Amniotic epithelial cell (primary cell): Measurements from ENCODE around the gene CCNK.

ENCODE experiments used
- DNase-seq: peaks from one replicate; pipeline ENCODE4 v3.0.0-alpha.2; 2010; ENCODE audit warnings: low read depth

The CCNK gene

DNA sequence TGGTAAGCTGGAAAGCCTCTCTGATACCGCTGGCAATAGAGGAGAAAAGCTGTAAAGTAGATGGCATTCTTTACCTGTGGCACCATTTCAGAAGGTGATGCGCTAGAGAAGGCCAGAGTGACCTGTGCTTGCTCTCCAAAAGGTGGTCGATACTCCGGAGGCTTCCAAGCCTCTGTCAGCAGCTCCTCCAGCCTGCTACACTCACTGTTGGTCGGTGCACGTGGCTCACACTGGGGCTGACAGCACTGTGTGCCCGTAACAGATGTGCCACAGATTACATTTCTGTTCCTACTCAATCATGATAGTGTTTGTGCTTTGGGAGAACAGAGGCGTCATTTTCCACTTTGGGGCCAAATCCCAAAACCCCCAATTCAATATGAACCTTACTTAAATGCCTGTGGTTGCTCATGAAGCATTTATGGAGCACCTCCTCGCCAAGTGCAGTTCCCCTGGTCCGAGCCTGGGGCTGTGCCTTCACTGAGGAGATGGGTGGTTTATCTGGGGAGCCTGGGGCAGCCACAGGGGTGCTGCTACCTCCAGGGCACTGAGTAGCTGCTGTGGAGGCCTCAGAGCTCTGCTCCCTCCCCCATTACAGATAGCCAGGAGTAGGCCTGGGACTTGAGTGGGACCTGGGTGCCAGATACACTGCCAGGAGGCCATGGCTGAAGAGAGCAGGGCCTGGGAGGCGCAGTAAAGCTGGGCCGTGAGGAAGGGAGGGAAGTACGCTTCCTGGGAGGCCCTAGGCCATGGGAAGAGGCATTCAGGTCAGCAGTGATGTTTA lies 26.8 kb downstream of the CCNK start:
- no peak for DNase-seq

DNA sequence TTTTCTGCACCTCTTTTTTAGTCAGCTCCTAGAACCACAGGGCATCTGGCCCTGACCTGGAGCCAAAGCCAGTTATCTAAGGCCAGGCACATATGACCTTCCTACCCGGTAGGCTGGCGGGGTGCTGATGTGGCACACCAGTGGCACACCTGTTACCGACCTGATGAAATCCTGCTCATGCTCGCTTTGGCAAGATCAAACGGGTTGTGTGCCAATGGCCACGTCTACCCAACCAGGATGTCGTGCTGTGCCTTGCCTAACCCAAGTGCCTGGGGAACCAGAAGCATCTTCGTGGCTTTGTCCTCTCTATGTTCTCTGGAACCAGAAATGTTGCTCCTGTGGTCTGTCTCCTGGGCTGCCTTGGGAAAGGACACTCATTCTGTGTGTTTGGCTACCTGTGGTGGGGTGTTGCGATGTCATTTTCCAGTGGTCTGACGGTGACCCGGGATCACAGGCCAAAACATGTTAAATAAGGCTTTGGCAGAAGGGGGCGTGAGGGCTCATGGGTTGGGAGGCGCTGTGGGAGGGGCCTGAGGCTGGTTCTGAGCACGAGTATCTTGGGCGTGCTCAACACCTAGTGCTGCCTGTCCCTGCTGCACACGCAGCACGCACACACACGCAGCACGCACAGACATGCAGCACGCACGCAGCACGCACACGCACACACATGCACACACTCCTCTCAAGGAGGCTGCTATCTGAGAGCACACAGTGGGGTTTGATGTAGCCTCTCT lies 27.9 kb downstream of the CCNK start:
- DNase-seq: no peak

DNA sequence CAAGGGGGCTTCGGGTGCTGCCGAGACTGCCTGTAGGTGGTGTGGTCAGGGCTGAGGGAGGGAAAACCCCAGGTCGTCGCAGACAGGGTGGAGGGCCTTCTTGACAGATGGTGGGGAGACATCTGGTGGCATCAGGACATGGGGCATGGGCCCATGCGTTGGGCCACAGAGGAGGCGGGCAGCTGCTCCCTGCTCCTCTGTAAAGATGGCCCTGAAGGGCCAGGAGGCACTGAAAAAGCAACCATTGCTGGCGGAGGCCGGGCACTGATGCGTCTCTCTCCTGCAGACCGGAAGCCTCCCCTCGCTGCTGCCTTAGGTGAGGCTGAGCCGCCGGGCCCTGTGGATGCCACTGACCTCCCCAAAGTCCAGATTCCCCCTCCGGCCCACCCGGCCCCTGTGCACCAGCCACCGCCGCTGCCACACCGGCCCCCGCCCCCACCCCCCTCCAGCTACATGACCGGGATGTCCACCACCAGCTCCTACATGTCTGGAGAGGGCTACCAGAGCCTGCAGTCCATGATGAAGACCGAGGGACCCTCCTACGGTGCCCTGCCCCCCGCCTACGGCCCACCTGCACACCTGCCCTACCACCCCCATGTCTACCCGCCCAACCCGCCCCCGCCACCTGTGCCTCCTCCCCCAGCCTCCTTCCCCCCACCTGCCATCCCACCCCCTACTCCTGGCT lies 28.8 kb downstream of the CCNK start:
- DNase-seq: no peak

DNA sequence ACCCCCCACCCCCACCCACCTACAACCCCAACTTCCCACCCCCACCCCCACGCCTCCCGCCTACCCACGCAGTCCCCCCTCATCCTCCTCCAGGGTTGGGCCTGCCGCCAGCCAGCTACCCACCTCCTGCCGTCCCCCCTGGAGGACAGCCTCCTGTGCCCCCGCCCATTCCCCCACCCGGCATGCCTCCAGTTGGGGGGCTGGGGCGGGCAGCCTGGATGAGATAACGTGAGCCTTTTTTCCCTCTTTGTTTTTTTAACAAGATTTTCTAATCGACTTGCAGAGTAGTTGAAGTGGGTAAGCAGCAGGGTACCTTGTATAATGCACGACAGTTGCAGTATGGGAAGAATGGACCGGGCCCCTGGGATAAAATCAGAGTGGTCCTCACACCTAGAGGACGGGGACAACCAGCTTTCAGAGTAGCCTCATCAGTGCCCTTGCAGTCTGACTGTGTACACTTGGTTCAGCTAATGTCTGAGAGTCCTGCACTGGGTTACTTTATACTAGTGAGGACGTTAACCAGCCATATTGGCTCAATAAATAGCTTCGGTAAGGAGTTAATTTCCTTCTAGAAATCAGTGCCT lies 29.4 kb downstream of the CCNK start:
- DNase-seq: no peak

DNA sequence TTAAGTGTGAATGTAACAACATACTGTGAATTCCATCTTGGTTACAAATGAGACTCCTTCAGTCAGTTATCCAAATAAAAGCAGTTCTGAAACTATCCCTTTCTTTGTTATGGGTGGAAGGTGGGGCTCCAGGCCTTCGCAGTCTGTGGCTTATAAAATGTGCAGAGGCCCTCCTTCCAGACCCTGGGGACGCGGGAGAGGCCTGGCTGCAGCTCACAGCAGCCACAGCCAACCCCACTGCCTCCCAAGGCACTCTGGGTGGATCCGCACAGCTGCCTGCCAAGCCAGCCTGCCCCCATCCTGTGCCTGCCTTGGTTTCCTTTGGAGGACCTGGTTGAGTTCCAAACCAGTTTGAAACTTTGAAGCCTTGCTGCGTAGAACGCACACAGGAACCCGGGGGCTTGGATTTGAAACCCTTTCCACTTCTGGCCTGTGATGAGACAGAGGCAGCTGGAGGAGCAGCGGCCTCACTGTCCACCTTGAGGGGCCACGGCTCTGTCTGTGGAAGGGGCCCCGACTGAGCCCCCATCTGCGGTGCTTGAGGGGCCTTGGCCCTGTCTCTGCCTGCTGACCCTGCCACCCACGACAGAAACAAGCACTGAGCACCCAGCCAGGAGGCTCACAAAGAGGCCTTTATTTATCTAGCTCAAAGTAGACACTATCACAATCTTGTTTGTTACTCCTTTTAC lies 30.4 kb downstream of the CCNK start:
- no peak for DNase-seq

DNA sequence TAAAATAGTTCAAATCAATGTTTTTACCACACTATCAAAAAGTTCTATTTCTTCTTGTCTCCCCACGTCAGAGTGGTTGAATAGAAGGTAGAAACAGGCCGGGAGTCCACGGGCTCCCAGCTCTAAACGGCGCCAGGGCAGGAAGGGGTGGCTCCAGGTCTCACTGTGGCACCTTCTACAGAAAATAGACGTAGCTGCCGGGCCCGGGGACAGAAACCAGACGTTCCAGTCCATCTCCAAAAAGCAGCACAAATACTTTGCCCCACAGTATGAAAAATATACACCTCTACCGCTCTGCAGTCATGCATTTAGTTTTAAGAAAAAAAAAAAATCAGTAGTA lies 30.9 kb downstream of the CCNK start:
- DNase-seq: no peak

DNA sequence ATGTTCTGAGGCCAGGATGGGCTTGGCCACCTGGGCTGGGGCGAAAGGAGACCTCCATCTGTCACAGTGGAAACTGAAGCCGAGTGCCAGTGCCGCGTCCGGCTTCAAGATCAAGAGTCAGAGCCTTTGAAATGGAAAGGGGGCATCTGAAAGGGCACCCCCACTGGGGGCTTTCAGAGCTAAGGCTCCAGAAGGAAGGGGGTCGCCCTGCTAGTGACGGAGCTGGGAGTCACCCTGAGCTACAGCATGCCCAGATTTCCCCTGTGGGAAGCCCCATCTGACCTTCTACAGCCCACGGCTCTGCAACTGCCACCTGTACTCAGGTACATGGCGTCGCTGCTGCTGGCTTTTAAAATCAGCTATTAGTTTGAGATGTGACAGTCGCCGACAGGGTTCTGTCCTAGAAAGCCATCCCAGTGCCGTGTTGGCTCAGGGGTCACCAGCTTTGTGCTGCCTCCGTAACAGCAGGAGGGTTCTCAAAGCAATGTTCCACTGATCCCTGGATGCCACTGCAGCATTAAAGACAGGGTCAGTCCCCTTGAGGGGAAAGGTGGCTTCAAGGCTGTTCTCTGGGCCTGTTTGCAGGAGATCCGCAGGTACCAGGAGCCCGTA lies 31.5 kb downstream of the CCNK start:
- no peak for DNase-seq

DNA sequence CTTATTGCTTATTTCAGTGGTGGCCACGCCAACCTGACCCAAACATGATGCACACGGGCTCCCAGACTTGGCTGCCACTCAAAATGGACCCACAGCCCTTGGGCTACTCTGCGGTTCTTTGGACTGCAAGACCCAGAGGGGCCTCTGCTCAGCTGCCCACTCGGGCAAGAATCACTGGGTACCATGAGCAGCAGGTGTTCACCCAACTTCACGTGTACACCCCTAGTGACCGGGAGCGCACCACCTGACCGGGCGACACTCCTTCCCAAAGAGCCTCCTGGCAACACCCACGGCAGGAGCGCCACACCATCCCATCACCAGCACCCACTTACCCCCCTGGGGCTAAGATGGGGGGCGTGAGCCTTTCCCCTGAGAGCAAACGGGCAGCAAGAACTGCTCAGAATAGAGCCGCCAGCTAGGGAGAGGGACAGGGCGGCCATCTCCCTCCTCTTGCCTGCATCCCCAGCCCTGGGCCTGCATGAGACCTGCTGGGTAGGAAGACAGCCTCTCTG lies 32.0 kb downstream of the CCNK start:
- no peak for DNase-seq

DNA sequence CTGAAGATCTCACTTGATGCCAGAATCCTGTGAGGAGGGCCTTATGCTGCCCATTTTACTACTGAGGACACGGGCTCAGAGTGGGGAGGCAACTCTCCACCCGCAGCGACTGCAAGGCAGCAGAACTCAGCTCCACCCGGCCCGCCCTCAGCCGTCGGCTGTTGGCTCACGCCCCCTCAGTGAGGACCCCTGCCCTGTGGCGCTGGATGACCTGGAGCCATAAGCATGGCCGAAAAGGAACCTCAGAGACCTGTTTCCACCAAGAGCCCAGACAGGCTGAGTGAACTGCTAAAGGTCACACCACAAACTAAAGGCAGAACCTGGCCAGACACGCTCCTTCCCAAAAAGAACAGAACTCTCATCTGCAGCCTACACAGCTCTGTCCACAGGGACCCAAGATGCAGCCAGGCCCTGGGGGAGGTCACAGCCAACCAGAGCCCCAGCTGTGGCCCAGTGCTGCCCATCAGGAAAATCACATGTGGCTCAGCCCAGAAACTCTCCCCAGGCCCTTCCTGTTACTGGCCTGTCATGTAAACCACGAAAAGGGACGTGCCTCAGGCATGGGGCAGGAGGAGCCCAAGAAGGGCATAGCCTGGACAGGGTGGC lies 32.8 kb downstream of the CCNK start:
- no peak for DNase-seq

DNA sequence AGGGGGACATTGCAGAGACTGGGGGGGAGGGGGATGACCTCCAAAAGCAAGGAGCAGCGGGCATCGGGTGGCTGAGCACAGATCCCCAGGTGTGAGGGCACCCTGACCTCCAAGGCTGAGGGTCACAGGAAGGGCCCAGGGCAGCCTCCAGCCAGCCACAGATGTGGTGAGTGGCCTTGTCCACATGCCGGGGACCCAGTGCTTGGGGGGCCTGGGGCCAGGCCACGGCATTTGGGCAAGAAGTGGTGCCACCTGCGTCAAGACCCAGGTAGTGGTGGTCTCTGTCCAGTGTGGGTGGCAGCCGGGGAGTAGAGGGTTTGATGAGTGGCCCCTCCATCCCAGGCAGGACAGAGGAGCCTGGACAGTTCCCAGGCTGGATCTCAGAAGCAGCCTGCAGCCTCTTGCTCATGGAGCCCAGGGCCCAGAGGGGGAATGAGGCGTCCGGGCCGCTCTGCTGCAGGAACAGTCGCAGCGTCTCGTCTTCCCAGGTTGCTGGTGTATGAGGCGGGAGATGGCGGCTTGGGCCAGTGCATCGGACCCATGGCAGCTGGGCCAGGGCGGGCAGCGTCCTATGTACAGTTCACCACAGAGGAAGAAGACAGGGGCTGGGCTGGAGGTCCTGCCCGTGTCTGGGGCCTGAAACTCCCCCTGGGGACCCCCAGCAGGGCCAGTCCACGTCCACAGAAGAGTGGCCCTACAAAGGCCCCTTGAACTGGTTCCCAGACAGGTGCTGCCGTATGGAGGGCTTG lies 33.5 kb downstream of the CCNK start:
- DNase-seq: no peak

DNA sequence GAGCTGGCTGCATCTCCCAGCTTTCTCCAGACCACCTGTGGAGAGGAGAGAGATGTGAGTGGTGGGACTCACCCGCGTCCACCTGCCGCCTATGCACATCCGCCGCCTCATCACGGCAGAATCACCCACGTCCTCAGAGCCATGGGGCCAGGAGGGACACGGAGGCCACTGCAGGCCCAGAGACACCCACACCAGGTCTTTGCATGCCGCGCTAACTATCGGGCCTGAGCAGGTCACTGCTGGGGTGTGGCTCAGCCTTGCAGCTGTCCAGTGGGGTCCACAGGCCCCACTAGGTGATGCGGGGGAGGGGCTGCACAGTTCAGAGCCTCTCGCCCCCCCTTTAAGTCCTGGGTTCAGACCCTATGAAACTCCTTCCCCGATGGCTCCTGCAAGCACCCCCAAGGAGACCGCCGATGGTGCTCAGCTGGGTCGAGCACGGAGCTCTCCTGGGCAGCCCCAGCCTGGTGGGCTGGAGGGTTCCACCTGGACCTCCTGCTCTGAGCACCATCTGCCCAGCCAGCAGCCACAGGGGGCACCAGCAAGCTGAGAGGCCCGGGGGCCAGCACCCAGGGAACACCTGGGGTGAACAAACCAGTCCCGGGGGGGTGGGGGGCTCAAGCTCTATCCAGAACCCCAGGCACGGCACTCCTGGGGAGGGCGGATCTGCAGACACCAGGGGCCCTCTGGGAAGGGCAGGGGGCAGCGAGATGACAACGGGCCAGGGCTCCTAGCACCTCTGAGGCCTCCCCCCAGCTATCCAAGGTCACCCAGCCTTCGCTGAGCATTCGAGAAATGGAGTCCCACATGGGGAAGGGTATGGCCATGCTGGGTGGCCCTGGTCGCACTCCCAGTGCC lies 34.3 kb downstream of the CCNK start:
- no peak for DNase-seq

DNA sequence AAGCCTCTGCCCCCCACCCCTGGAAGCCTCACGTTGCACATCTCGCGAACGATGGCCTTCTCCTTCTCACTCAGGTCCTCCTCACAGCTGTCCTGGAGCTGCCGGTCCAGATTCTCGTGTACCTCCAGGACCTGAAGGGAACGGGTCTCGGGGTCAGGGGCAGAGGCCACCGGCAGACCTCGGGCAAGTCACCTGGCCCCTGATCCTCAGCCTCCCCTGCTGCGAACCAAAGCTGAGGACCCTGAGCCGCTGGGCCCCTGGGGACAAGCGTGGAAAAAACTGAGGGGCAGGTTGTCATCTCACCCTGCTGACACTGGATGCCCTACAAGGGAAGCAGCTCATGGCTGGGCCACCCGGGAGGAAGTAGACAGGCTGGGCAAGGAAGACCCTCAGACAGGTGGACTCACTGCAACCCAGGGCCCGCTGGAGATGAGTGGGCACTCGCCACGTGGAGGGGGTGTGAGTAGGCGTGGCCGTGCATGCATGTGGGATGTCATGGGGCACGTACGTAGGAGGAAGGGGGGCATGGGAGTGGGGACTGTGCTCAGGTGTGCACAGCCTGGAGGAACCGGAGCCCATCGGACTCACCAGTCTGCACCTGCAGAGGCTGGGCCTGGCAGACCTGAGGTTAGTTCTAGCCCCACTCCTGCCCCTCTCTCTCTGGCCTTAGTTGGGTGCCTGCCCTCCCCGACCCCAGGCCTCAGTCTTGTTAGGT lies 35.1 kb downstream of the CCNK start:
- DNase-seq: no peak

DNA sequence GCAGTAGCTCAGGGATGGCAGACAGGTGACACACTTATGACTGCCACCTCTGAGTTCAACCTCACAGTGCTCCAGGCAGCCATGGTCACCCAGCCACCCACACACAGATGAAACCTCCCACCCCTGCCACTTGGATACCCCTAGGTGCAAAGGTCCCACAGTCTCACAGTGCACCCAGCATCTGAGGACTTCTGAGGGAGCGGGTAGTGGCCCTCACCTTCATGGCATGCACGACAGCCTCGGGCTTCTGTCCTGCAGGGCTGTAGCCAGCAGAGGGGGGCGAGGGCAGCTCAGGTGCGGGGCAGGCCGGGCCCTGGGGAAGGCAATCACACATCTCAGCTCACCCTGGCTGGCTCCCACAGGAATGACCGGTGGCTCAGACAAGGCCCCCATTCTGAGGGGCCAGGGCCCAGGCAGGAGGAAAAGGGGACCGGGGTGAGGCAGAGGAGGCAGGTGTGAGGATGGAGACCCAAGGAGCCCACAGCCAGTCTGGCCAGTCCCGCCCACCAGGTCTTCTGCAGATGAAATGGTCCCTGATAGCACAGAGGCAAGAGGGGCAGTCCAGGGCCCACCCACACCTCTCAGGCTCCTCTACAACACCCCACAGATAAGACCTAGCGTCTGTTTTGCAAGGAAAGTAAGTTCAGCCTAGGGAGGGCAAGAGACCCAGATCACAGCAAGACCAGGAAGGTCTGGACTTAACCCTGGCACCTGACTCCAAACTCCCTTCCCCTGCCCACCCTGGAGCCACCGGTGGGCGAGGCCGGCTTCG lies 35.8 kb downstream of the CCNK start:
- no peak for DNase-seq

DNA sequence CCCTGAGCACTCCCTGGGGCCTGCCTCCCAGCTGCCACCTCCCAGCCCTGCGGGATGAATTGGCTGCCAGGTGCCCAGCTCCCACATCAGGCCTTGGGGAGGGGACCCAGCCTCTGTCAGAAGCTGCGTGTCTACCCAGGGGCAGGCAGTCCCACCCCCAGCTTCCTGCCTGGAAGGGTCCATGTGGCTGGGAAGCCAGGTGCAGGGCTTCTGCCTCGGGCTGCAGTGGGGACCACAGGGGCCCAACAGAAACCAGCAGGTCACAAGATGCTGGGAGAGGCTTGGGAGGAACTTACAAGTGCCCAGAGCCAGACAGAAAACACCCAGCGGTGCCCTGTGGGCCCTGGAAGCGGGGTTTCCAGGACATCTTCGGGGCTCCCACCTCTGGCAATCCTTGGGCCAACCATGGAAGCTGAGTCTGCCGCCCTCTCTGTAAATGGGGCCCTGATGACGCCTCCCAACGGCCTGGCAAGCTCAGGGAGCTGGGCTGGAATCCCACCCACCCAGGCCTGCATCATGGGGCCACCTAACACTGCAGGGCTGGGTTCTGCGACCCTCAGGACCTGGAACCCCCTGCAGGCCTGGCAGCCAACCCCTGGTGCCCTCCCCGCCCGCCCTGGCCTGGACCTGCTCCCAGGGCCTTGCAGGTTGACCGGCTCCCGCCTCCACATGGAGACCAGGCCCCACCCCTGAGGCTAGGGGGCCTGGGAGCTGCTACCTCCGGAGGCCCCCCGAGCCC lies 36.6 kb downstream of the CCNK start:
- DNase-seq: no peak

DNA sequence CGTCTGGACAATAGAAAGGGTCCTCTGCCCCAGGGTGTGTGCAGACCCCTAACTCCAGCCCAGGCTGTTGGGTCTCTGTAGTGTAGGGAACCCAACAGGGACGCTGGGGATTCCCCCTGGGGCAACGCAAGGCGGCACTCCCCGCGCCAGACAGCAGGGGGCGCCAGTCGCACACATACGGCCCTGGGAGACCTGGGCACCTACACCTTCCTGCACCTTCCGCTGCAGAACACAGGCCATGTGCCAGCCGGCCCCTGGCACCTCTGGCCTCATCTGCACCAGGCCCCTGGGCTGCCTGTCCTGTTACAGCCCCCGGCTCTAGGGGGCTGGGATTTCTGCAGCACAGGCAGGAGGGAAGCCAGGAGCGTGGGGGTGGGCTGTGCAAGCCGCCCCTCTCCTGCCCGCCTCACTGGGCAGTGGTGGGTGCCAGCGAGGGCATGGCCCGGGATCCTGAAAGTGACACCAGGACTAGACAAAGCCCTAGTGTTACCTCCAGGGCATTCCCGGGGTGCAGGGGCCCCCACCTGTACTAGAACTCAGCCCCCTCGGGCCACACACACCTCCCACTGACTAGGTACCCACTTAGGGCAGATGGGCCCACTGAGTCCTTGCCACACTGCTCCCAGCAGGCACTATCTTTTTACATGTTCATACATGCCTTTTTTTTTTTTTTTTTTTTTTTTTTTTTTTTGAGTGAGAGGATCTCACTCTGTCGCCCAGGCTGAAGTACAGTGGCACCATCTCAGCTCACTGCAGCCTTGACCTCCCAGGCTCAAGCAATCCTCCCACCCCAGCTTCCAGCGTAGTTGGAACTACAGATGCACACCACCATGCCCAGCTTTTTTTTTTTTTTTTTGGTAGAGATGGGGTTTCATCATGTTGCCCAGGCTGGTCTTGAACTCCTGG lies 37.5 kb downstream of the CCNK start:
- DNase-seq: no peak

DNA sequence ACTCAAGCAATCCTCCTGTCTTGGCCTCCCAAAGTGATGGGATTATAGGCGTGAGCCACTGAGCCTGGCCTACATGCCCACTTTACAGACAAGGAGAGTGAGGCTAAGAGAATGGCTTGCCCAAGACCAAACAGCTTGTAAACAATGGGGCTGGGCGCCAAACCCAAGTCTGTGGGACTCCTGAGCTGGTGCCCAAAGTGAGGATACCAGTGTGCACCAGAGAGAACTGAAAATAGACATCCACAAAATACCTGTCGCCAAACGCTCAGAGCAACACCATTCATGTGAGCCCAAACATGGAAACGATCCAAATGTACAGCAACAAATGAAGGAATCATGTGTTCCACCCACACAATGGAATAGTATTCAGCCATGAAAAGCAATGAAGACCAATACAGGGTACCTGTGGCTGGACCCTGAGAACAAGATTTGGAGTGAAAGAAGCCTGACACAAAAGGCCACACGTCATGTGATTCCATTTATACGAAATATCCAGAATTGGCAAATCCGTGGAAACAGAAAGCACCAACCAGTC lies 38.2 kb downstream of the CCNK start:
- DNase-seq: no peak
